Panc1 (cell line): ENCODE data around the gene PARP2. TPM values are rescaled to one million over a fixed set of nuclear protein-coding genes. Genes with fewer than 3 reads are reported as not detected.
A peak's percentile ranks its signal among the peaks of the same experiment; 100 is the strongest.

Experiments
- ATAC-seq: fragments of 200-7000 bp; cut with Tn5 transposase; 2 replicates; pipeline ENCODE4 v1.9.1; 2020; ENCODE audit warnings: mild to moderate bottlenecking, moderate library complexity
- BruUV-seq: library from RNA; stranded (reverse); fragments of 400-500 nt; replicated peaks from 2 replicates; lab custom pipeline; 2021; lab: Mats Ljungman, UMichigan
- CTCF ChIA-PET: fragments of 300-600 bp; sonication (Branson Sonifier 250); formaldehyde crosslinking; loops from one replicate; lab custom pipeline; 2022; ENCODE audit warnings: antibody characterized with exemption; lab: Charles Lee
- POLR2A ChIA-PET: fragments of 300-600 bp; sonication (Branson Sonifier 250); formaldehyde crosslinking; loops from one replicate; lab custom pipeline; 2022; ENCODE audit warnings: antibody characterized with exemption; lab: Charles Lee
- DNase-seq: peaks from one replicate; pipeline ENCODE4 v3.0.0-alpha.2; 2010; ENCODE audit warnings: low read depth, low spot score
- H3K27ac ChIP-seq: 2 replicates; pipeline ENCODE4 v1.5.1; 2011; ENCODE audit warnings: mild to moderate bottlenecking, low read length, inconsistent platforms
- H3K27me3 ChIP-seq: fragments of 200-500 bp; sonication (Bioruptor generic); 2 replicates; pipeline ENCODE4 v1.6.0; 2014; ENCODE audit warnings: low read length, inconsistent platforms; ENCODE audit not compliant: control insufficient read depth, insufficient read depth
- H3K36me3 ChIP-seq: fragments of 200-500 bp; sonication (Bioruptor generic); 2 replicates; pipeline ENCODE4 v1.5.1; 2014; ENCODE audit warnings: inconsistent platforms, mild to moderate bottlenecking, low read length, moderate library complexity; ENCODE audit not compliant: control insufficient read depth, insufficient read depth
- H3K4me1 ChIP-seq: 2 replicates; pipeline ENCODE4 v1.5.1; 2011; ENCODE audit warnings: inconsistent platforms, mild to moderate bottlenecking, low read length, moderate library complexity; ENCODE audit not compliant: control insufficient read depth, insufficient read depth
- H3K4me3 ChIP-seq, 2 experiments: 2 replicates each; pipeline ENCODE4 v1.5.1; 2011 to 2012; ENCODE audit warnings: low read depth in 2 of 2, low read length in 2 of 2, mild to moderate bottlenecking in 2 of 2, inconsistent platforms in 1 of 2, moderate library complexity in 1 of 2
- H3K9me3 ChIP-seq: fragments of 200-500 bp; sonication (Bioruptor generic); 2 replicates; pipeline ENCODE4 v1.5.1; 2014; ENCODE audit warnings: low read depth, mild to moderate bottlenecking, inconsistent platforms, low read length, moderate library complexity; ENCODE audit not compliant: control insufficient read depth, insufficient read depth
- POLR2AphosphoS5 ChIP-seq: IDR thresholded peaks from 2 replicates; pipeline ENCODE4 v1.6.1; 2012; ENCODE audit warnings: mild to moderate bottlenecking, low read depth, low read length, moderate library complexity
- SIN3A ChIP-seq: IDR thresholded peaks from 2 replicates; pipeline ENCODE4 v1.6.1; 2012; ENCODE audit warnings: low read depth, mild to moderate bottlenecking, low read length, moderate library complexity, borderline replicate concordance; ENCODE audit not compliant: insufficient read depth
- TCF7L2 ChIP-seq: IDR thresholded peaks from 2 replicates; pipeline ENCODE4 v1.6.1; 2011; ENCODE audit warnings: mild to moderate bottlenecking, low read depth, low read length, inconsistent platforms
- in situ Hi-C: cut with HindIII; loops from 2 replicates; pipeline ENCODE4 v1.10.0; 2016; ENCODE audit warnings: low sequenced_read_pairs, low pct_unique_long_range_greater_than_20kb
- intact Hi-C: fragments of 100-400 bp; cut with micrococcal nuclease; formaldehyde crosslinking; loops from one replicate; pipeline ENCODE4 v1.10.0; 2022; ENCODE audit not compliant: unreplicated experiment
- total RNA-seq: library from RNA; stranded (reverse); gene quantifications from one replicate; pipeline ENCODE4 v1.2.1, GENCODE V29; 2021; ENCODE audit not compliant: unreplicated experiment
- TF ChIP-seq, protein P1 (sequence below): fragments of 450-650 bp; IDR thresholded peaks from 2 replicates; pipeline ENCODE4 v1.5.1; 2017; ENCODE audit warnings: mild to moderate bottlenecking
- TF ChIP-seq, protein P2 (sequence below), 2 experiments: IDR thresholded peaks; 2 replicates each; pipeline ENCODE4 v1.6.1; 2011 to 2012; ENCODE audit warnings: low read depth in 2 of 2, control low read depth in 1 of 2, low read length in 1 of 2, mild to moderate bottlenecking in 1 of 2, moderate library complexity in 1 of 2; ENCODE audit not compliant: insufficient read depth in 1 of 2

The PARP2 gene
- total RNA-seq, 1 experiment from 2014 or later = 26.6 TPM

DNA sequence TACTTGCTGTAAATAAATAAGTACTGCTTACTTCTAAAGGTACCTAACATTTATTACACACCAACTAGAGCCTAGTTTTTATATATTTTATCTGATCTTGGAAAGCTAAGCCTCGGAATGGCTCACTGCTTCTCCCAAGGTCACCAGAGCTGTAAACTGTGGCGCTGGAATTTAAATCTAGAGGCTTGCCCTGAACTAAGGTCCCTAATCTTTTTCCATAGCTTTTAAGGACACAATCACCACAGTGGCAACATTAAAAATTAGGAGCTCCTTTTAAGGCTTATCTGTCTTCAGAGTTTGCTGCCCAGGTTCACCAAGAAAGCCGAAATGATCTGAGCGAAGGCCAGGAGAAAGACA, 11.0 kb upstream of the PARP2 start:
- H3K9me3 ChIP-seq = no peaks in the 10 kb centered on the region
- no peaks in the 10 kb centered on the region for H3K27me3 ChIP-seq
- in situ Hi-C loops = no loop called here
- peak overlapping the region; percentile 89 for H3K27ac ChIP-seq
- peaks cover 6% of the 10 kb centered on the region for H3K4me1 ChIP-seq
- H3K4me3 ChIP-seq = peak overlapping the region; percentile 77 to 85
- BruUV-seq = no TSS peak
- no peak for ATAC-seq
- intact Hi-C loops = no loop called here
- ChIA-PET POLR2A (interaction anchor here (0.7 to 2.3 kb wide), 2 partner anchors 11 to 16 kb away, joined by 3 to 17 read pairs; partner anchors contain the start of gene PARP2), CTCF (interaction anchor here (0.6 to 1.4 kb wide), 2 partner anchors 359 to 735 kb away, joined by 3 to 4 read pairs; no protein-coding TSS in a partner anchor)
- no peak for TF ChIP-seq SIN3A
- TF ChIP-seq TCF7L2 = no peak
- TF ChIP-seq, protein P1, sequence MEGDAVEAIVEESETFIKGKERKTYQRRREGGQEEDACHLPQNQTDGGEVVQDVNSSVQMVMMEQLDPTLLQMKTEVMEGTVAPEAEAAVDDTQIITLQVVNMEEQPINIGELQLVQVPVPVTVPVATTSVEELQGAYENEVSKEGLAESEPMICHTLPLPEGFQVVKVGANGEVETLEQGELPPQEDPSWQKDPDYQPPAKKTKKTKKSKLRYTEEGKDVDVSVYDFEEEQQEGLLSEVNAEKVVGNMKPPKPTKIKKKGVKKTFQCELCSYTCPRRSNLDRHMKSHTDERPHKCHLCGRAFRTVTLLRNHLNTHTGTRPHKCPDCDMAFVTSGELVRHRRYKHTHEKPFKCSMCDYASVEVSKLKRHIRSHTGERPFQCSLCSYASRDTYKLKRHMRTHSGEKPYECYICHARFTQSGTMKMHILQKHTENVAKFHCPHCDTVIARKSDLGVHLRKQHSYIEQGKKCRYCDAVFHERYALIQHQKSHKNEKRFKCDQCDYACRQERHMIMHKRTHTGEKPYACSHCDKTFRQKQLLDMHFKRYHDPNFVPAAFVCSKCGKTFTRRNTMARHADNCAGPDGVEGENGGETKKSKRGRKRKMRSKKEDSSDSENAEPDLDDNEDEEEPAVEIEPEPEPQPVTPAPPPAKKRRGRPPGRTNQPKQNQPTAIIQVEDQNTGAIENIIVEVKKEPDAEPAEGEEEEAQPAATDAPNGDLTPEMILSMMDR = no peak
- TF ChIP-seq, protein P2, sequence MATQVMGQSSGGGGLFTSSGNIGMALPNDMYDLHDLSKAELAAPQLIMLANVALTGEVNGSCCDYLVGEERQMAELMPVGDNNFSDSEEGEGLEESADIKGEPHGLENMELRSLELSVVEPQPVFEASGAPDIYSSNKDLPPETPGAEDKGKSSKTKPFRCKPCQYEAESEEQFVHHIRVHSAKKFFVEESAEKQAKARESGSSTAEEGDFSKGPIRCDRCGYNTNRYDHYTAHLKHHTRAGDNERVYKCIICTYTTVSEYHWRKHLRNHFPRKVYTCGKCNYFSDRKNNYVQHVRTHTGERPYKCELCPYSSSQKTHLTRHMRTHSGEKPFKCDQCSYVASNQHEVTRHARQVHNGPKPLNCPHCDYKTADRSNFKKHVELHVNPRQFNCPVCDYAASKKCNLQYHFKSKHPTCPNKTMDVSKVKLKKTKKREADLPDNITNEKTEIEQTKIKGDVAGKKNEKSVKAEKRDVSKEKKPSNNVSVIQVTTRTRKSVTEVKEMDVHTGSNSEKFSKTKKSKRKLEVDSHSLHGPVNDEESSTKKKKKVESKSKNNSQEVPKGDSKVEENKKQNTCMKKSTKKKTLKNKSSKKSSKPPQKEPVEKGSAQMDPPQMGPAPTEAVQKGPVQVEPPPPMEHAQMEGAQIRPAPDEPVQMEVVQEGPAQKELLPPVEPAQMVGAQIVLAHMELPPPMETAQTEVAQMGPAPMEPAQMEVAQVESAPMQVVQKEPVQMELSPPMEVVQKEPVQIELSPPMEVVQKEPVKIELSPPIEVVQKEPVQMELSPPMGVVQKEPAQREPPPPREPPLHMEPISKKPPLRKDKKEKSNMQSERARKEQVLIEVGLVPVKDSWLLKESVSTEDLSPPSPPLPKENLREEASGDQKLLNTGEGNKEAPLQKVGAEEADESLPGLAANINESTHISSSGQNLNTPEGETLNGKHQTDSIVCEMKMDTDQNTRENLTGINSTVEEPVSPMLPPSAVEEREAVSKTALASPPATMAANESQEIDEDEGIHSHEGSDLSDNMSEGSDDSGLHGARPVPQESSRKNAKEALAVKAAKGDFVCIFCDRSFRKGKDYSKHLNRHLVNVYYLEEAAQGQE (IDR thresholded peaks at IDR 0.05; ENCODE audit: insufficient read depth in 1 of 2, low read depth in 2 of 2, low read length in 1 of 2) = no peak
- TF ChIP-seq POLR2AphosphoS5 = no peak
- DNase-seq = no peak
- peaks cover 10% of the 10 kb centered on the region for H3K36me3 ChIP-seq

DNA sequence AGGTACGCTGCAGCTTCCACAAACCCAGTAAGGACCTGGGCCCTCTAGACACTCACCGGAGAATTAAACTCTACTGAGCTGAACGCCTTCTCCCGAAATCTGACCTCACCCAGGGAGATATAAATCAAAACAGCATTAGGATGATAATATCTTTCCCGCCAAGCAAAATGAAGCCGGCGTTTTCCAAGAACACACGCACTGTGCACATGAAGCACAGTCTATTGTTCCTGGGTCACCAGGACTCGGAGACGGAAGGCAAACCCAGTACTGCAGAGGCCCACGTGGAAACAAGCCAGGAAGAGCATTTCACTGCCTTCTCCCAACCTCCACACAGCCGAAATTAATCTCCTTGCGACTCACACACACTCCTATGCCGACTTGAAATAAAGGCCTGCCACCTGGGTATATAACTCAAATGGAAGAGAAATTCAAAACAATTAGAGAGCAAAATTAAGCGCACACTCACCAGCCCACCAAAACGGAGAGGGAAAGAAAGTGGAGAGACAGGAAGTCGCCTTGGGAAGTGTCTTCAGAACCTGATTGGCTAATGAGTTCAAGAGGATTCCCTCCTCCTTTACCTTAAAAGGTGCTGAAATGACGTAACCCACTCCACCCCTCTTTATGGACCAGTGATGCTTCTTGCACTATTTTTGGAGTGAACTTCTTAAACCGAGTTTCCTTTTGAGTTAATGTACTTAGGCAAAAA, 10.5 kb upstream of the PARP2 start, which contains the start of gene CCNB1IP1:
TSS of gene CCNB1IP1 (minus strand) at position 492 of the 706 bp plus-strand sequence. CDS start 16,756 bp downstream, outside the sequence.
- peak; percentile 99 for ATAC-seq
- TF ChIP-seq, protein P1 = no peak
- TF ChIP-seq POLR2AphosphoS5 (peak; percentile 70; the same call in 1 of the 2 replicates), SIN3A (no peak), TCF7L2 (no peak)
- Histone ChIP-seq H3K4me1 (peaks cover 6% of the 10 kb centered on the region), H3K4me3 (peak within 1 kb of the TSS; percentile 77 to 85), H3K9me3 (no peaks in the 10 kb centered on the region), H3K27me3 (no peaks in the 10 kb centered on the region), H3K27ac (peak within 1 kb of the TSS; percentile 89), H3K36me3 (peaks cover 9% of the 10 kb centered on the region)
- POLR2A ChIA-PET = interaction anchor here (0.7 to 2.3 kb wide), 2 partner anchors 10 to 16 kb away, joined by 3 to 17 read pairs; partner anchors contain the start of gene PARP2
- BruUV-seq = TSS peak; percentile 96
- intact Hi-C loops (no loop called here), in situ Hi-C loops (no loop called here)
- peak; percentile 64 for DNase-seq
- CTCF ChIA-PET = interaction anchor here (0.6 to 1.4 kb wide), 2 partner anchors 358 to 734 kb away, joined by 3 to 4 read pairs; no protein-coding TSS in a partner anchor
